GM18858 (cell line): ENCODE data around the gene RIC8B.
"Not testable (repeated sequence)": the region's sequence is repeated elsewhere in the genome, so short reads cannot be mapped to it uniquely, and the experiment has no call there.

ENCODE experiments used
- ATAC-seq: cut with Tn5 transposase; IDR thresholded peaks from one replicate; pipeline ENCODE4 v1.9.1; 2021; ENCODE audit not compliant: unreplicated experiment

The RIC8B gene

DNA sequence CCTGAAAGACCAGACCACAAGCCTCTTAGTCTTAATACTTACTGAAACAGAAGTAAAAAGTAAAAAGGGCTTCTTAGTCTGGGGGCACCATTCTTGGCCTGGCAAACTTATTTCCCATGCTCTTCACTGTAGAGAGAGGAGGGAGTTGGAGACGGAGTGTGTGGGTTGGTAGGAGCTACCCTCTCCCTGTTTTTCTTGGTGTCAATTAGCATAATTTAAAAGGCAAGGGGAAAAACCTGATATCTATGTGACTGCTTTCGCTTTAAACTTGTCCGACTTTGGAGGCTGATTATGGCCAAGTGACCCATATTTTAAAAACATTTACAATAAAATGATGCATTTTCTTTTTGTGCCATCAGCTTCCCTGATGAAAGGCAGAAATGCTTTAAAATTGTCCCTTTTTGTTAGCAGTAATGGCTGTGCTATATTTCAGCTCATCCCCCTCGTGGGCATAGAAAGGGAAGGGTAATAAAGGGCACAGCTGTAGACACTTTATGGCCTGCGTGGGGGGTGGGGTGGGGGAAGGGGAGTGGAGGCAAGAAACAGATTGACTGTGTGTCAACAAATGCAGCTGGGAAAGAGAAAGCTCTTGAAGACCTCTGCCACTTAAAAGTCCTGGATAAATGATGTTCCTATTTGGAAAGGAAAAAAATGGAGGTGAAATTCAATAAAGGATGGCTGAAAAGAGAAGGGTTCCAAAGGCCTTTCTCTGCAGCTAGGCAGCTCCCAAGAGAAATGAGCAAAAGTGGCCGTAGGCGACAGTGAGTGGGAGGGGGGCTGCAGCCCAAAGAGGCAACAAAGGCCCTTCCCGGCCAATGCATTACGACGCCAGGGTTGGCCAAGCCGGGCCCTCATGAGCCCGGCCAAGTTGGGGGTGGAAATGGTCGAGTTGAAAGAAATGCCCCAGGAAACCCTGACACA, 123.8 kb downstream of the RIC8B start:
- no peak for ATAC-seq

DNA sequence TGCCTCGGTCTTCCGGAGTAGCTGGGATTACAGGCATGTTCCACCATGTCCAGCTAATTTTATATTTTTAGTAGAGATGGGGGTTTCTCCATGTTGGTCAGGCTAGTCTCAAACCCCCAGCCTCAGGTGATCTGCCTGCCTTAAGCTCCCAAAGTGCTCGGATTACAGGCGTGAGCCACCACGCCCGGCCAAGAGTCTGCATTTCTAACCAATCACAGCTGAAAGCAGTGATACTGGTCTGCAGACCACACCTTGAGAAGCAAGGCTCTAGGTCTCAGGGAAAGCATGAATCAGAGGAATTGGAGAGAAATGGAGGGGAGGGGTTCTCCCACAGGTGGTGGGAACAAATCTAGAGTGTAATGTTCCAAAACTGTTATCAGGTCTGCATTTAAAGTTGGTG, 126.1 kb downstream of the RIC8B start:
- ATAC-seq, result no peak

DNA sequence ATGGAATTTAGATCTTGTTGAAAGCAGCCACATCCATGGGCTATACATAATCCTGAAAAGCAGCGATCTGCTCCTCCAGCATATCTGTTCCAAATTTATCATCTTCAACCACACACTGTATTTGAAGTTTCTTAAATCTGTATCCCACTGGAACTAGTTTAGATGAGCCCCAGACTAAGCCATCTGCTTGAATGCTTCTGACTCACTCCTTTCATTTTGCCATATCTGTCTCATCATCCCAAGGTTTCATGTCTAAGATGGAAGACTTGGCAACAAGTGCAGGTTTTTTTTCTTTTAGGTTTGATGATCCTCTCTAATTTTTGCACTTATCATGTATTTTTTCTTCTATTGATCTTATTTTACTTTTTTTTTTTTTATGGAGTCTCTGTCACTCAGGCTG, 126.8 kb downstream of the RIC8B start:
- ATAC-seq, result no peak

DNA sequence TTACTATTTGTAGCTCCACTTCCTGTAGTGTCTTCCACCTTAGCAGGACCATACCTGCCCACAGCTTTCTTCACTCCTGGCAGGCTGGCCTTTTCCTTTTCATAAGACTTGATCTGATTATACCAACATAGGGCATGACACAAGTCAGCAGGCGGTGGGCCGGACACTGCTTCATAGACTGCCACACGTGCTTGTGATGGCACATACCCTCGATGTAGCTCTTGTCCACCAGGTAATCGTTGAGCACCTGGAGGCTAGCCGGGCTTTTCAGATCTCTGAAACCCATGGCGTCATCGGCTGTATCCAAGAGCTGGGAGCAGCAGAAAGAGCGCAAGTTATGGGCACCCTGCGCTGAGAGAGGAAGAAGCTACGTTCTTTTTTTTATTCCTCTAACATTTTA, 127.6 kb downstream of the RIC8B start:
- no peak for ATAC-seq

DNA sequence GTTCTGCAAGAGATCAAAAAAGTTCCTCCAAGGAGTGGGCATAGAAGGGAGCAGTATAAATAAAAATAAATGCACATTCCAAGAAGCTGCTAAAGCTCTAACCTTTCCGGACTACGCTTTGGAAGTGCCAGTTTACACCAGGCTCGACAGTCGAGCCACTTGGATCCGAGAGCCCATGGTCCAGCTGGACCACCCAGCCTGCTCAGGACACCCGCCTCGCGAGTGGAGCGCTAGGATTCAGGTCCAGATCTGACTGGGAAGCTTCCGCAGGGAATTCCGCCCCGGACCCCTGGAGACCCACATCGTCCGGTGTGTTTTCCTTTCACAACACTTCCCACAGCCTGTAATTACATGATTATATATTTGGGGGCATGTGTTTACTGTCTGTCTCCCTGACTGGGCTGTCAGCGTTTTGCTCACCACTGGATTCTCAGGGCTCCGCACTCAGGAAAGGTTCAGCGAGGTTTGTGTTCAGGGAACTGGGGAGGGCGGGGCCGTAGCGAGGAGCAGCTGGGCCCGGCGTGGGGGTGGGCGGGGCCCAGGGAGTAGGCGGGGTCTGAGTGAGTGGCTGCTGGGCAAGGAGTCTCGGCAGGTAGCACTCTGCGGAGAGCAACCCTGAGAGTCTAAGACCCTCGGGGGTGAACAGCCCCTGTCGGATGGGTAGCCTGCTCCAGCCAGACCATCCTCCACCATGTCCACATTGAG, 128.9 kb downstream of the RIC8B start:
- ATAC-seq, result peak; percentile 55

DNA sequence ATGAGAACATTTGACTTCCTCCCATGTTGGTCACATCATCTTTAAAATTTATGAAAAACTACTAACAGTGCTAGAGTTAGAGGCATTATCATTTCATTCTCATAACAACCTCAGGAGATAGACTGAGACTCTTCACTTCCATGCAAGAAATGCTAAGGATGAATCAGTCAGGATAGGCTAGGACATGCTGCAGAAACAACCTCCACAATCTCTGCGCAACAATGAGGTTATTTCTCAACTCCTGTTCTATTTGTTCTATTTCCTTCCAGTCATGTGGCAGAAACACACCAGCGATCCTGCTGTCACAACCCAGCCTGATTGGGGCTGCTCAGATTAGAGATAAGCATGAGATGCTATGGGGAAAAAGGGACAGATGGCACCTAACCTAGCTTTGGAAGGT, 132.2 kb downstream of the RIC8B start:
- no peak for ATAC-seq

DNA sequence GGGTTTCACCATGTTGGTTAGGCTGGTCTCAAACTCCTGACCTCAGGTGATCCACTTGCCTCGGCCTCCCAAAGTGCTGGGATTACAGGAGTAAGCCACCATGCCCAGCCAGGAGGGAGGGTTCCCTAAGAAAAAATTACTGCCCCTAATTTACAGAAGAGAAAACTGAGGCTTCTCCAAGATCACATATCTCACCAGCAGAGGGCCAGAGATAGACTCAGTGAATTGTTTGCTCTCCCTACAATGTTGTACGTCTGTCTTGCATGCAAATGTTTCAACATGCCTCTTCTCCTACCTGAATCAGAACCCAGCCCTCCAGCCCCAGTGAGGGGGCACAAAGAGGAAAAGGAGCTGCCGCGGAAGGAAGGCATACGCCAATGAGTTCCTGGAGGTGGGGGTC, 132.9 kb downstream of the RIC8B start:
- ATAC-seq, result no peak

DNA sequence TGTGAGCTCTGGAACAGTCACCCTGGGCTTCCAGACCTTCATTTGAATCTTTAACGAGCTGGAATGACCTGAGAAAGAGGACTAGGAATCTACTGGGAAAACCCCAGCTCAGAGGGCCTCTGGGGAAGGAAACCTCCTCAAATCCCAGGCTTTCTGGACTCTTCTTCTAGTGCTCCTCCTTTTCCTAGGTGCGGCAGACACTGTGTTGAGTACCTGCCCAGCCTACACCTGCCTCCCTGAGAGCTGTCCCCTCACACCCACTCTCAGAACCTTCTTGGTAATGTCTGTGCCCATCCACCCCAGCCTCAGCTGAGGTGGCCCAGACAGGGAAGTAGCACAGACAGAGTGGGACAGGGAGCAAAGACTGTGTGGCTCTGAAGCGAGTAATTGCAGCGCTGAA, 133.4 kb downstream of the RIC8B start:
- ATAC-seq, result no peak

DNA sequence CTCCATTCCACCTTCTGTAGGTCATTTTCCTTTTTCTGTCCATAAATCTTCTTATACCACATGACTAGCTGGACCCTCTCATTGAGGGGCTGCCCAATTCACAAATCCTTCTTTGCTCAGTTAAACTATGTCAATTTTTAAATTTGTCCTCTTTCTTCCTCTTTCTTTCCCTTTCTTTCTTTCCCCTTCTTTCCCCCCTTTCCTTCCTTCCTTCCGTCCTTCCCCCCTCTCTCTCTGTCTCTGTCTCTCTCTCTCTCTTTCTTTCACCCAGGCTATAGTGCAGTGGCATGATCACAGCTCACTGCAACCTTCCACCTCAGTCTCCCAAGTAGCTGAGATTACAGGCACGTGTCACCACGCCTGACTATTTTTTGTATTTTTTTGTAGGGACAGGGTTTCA, 134.1 kb downstream of the RIC8B start:
- no peak for ATAC-seq

DNA sequence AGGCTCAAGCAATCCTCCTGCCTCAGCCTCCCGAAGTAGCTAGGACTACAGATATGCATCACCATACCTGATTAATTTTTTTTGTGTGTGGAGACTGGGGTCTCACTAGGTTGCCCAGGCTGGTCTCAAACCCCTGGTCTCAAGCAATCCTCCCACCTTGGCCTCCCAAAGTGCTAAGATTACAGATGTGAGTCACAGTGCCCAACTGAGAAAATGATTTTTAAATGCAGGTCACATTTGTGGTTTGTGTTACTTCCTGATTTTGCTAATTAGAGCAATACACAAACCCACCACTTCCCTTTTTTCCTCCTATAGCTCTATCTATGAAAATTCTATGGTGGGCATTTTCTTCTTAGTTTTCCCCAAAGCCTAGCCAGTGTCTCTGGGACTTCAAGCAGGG, 135.7 kb downstream of the RIC8B start:
- peak; percentile 68 for ATAC-seq

DNA sequence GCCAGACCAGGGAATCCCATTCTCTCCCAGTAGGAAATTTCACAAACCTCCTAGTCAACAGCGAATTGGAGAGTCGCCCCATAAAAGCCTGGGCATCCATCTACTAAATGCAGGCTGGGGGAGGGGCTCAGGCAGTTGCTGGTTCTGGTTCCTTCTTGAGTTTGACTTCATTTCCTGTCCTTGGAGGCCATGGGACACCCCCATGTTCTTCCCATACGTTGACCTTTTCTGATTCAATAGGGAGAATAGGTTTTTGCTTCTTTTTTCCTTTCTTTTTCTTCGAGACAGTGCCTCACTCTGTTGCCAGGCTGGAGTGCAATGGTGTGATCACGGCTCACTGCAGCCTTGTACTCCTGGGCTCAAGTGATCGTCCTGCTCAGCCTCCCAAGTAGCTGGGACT, 137.1 kb downstream of the RIC8B start:
- ATAC-seq, result no peak

DNA sequence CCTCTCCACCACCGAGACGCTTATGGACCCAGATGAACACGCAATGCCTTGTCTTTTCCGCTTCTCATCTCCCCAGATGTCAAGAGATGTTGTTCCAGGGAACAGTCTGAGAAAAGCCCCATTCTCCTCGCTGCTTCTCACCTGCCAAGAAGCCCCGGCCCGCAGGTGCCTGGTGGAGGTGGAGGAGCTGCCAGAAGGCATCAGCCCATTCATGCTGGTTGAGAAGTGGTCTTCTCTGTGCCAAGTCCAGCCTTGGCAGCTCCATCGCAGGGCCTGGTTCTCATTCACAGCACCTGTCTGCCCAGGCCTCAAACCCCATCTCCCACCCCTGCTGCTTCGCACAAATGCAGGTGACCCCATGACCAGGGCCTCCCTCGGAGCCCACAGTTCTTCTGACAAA, 139.0 kb downstream of the RIC8B start:
- no peak for ATAC-seq

DNA sequence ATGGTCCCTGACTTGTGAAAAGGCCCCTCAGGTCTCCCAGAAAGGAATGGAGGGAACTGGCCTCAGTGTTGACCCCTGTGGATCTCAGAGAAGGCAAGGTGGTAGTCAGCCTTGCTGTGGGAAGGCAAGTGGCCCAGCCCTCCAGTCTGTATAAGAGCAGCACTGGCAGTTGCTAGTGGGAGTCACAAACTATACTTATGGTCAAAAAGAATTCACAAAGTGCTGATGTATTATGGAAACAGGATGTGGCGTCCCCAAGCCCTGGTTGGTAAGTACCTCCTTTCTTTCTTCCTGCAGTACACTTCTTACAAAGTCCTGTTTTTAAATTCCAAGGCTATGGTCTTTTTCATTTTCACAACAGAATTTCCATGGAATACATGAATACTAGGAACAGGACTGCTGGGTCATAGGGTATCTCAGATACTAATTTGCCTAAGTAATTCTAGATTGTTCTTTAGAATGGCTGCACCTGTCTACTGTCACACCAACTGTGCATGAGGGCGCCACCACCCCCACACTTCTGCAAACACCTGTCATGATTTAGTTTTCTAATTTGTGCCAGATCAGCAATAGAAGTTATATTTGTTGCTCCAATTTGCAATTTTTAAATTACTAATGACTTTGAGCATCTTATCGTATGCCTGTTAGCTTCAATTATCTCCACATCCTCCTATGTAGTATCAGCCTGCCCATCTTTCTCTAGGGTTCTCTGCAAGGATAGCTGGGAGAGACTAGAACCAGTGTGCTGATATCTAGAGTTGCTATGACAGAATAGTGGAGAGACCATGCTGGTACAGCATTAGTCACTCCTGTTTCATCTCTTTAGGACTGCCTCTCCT, 140.5 kb downstream of the RIC8B start:
- ATAC-seq, result peak; percentile 60

DNA sequence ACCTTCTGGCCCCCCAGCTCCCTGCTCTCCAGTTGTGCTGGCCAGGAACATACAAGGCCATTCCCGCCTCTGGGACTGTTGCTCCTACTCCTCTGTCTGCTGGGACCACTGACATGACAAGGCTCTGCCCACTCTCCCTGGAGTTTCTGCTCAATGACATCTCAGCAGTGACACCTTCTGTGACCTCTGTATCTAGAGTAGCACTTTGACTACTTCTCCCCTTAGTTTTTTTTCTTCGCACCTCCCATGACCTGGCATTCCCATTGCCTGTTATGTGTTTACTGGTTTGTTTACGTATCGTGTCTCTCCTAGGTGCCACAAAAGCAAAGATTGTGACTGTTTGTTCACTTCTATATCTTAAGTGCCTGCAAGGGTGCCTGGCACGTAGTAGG, 141.1 kb downstream of the RIC8B start:
- ATAC-seq, result no peak

DNA sequence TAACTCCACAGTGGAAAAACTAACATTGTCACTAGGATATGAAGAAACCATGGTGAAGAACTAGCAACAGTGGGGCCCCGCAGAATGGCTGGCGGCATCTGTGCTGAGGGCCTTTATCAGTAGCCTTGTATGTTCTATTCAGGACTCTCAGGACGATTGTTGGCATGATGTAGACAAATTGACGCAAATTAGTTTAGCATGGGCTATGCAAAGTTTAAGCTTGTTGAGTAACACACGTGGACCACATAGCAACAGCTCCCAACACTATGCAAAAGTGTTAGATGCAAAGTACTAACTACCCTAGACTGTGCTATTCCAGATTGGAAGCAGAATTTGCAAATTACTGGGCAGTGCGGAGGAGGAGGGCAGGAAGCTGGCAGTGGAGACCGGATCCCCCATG, 143.0 kb downstream of the RIC8B start:
- no peak for ATAC-seq

DNA sequence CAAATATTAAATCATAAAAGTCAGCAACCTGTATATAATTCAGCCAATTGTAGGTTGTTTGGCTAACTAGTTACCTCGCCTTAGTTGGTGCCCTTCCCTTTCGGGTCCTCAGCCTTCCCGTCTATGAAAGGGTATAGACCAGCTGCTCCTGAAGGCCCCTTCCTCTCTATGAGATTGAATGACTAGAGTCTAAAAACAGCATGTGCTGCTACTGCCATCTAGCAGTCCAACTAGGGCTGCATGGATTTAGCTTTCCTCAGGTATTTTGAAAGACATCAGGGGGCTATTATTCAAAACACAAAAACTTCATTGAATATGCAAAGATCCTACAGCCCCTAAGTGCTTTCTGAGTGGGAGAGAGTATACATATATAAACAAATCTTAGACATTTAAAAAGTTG, 144.3 kb downstream of the RIC8B start:
- ATAC-seq, result no peak

DNA sequence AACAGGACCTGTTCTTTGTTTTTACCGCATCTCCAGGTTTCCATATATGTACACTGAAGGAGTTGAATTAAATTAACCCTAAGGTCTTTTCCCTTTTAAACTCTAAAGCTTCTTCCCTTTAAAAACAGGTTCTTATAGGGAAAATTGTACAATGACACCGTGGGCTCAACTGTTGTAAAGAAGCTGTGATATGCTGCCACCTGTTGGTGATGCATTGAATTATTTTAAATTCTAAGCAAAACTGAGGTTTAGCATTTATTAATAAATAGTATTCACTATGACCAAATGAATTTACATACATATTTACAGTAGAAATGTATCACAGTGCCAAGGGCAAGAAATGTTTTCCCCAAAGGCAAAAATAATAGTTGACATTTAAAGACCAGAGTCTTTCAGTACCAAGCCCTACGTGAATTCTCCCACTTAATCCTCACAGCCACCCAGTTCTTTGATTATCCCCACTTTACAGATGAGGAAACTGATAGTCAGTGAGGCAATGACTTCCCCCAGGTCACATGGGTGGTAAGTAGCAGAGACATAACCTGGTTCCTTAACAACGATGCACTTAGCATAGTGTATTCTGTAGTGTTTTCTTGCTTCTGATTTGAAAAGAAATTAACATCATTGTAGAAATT, 145.5 kb downstream of the RIC8B start:
- no peak for ATAC-seq

DNA sequence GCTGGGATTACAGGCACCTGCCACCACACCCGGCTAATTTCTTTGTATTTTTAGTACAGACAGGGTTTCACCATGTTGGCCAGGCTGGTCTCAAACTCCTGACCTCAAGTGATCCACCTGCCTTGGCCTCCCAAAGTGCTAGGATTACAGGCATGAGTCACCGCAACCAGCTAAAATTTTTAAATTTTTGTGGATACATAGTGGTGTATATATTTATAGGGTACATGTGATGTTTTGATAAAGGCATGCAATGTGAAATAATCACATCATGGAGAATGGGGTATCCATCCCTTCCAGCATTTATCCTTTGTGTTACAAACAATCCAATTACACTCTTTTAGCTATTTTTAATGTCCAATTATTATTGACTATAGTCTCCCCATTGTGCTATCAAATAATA, 147.5 kb downstream of the RIC8B start:
- ATAC-seq, result not testable (repeated sequence)

DNA sequence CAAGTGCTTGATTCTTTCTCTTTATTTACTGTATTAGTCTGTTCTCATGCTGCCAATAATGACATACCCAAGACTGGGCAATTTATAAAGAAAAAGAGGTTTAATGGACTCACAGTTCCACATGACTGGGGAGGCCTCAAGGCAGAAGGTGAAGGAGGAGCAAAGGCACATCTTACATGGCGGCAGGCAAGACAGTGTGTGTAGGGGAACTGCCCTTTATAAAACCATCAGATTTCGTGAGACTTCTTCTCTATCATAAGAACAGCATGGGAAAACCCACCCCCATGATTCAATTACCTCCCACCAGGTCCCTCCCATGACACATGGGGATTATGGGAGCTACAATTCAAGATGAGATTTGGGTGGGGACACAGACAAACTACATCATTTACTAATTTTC, 149.1 kb downstream of the RIC8B start:
- ATAC-seq, result not testable (repeated sequence)

DNA sequence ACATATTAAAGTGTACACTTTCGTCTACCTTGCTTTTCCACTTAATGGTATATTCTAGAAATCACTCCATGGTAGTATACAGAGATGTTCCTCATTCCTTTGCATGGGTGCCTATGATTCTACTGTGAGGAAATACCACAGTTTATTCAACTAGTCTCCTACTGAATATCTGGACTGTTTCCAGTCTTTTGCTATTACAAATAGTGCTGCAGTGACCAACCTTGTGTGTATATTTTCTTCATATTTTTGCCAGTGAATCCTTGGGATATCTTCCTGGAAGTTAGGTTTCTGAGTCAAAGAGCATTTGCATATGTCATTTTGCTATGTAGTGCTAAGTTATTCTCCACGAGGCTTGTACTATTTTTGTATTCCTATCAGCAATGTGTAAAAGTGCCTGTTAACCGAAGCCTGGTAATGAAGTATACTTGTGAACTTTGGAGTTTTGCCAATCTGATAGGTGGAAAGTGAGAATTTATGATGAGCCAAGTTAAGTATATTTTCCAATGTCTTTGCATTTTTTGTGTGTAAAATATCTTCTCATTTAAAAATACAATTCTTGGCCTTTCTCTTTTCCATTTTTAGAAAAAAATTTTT, 149.9 kb downstream of the RIC8B start:
- ATAC-seq, result no peak

DNA sequence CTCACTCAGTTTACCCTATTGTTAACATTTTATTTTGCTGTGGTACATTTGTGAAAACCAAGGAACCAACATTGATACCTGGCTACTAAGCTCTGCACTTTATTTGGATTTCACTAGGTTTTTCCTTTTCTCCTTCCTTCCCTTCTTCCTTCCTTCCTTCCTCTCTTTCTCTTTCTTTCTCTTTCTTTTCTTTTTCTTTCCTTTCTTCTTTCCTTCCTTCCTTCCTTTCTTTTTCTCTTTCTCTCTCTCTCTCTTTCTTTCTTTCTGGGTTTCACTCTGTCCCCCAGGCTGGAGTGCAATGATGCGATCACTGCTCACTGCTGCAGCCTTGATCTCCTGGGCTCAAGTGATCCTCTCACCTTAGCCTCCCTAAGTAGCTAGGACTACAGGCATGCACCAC, 152.2 kb downstream of the RIC8B start:
- ATAC-seq, result no peak
